Body of pancreas (tissue), 4 donors: ENCODE measurements around the gene HLA-DMB. TPM values are rescaled to one million over a fixed set of nuclear protein-coding genes. Genes with fewer than 3 reads are reported as not detected.

Source experiments
- ATAC-seq: fragments of 150-250 bp; one replicate; pipeline ENCODE4 v1.9.1; 2016
- DNase-seq, 4 donors: peaks; one replicate each; pipeline ENCODE4 v3.0.0-alpha.2; 2019
- H3K27ac ChIP-seq, 4 donors: fragments of 200-600 bp; sonication (generic); 1 replicate in 3 of 4; 2 replicates in 1 of 4; pipeline versions ENCODE4 v1.5.1 to v1.6.1; 2016 to 2019; ENCODE audit warnings: mild to moderate bottlenecking in 1 of 4, mixed read lengths in 1 of 4, moderate library complexity in 1 of 4
- H3K27me3 ChIP-seq, 2 donors: fragments of 200-600 bp; sonication (generic); one replicate each; pipeline ENCODE4 v1.6.0; 2016; ENCODE audit warnings: mild to moderate bottlenecking in 1 of 2
- H3K36me3 ChIP-seq, 2 donors: fragments of 200-600 bp; sonication (generic); replicated peaks in 1 of 2; 2 replicates each; pipeline ENCODE4 v1.5.1; 2016; ENCODE audit warnings: low read depth in 2 of 2; ENCODE audit not compliant: insufficient read depth in 1 of 2
- H3K4me1 ChIP-seq: fragments of 200-600 bp; sonication (generic); one replicate; pipeline ENCODE4 v1.6.0; 2016
- H3K4me3 ChIP-seq, 2 donors: fragments of 200-600 bp; sonication (generic); 1 replicate in 1 of 2; 2 replicates in 1 of 2; pipeline ENCODE4 v1.5.1; 2016 to 2019
- H3K9me3 ChIP-seq, 3 donors: fragments of 200-600 bp; sonication (generic); 1 replicate in 2 of 3; 2 replicates in 1 of 3; pipeline ENCODE4 v1.5.1; 2016
- CTCF ChIP-seq, 7 experiments: fragments of 450-650 bp in 4 of 7; fragments of 200-600 bp in 3 of 7; sonication (generic) in 3 of 7; IDR thresholded peaks; one replicate each; pipeline ENCODE4 v1.5.1; 2016 to 2019; ENCODE audit warnings: antibody characterized with exemption in 7 of 7
- POLR2A ChIP-seq, 3 donors: fragments of 450-650 bp; IDR thresholded peaks; one replicate each; pipeline ENCODE4 v1.6.1; 2016; ENCODE audit warnings: antibody characterized with exemption in 3 of 3, mild to moderate bottlenecking in 2 of 3
- WGBS, 2 donors: methylation state at CpG; one replicate each; pipeline ENCODE4 v1.1.5; 2017; 5-methylcytosine and 5-hydroxymethylcytosine counted together
- intact Hi-C: fragments of 100-400 bp; cut with DNase I; formaldehyde crosslinking; loops from one replicate; pipeline ENCODE4 v1.15.1; 2023
- total RNA-seq, 2 donors: library from RNA; depleted of rRNA; stranded (reverse); fragments of >200 nt; gene quantifications; one replicate each; pipeline ENCODE4 v1.1.0, GENCODE V29; 2016

The HLA-DMB gene
- total RNA-seq, 2 donors from 2014 or later: 3.0 to 14.3 TPM

DNA sequence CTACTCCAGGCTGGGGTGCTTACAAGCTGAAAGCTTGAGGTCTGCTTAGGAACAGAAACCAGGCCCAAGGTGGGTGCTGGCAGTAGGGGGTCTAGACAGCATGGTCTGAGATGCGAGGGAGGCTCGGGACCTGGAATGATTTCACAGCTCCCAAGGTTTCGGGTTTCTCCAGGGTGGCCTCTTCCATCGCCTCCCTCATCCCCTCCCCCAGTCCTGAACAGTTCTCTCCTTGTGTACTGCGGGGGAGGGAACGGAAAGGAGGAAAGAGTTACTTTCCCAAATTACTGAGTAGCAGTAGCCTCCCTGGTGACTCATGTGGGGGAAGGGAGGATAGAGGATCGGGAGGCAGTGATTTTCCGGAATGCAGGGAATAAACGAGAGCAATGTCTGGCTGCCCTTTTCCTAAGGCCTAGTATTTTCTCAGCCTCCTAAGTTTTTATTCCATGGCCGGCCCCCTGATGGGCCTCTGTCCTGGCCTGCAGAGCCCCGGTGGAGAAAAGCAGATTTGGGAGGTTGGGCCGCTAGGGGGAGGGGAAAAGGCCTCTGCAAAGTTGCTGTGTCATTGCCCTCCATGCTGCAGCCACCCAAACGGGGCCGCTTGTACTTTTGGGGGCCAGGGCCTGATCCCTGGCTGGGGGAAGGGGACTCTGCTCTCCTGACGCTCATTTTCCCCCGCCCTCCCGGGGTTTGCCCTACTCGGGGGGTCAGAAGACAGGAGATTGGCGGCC lies 29.0 kb upstream of the HLA-DMB start:
- ATAC-seq (peak; percentile 5), DNase-seq (peak; percentile 71 to 86 (median 76))
- H3K4me1 ChIP-seq: peaks cover 31% of the 10 kb centered on the region
- peak overlapping the region; percentile 99 to 100 (median 100) for H3K27ac ChIP-seq
- H3K4me3 ChIP-seq: peak overlapping the region; percentile 39 to 93
- no peaks in the 10 kb centered on the region for H3K27me3 ChIP-seq
- TF ChIP-seq CTCF (IDR thresholded peaks at IDR 0.05) (peak; percentile 14 to 56 (median 50)), POLR2A (IDR thresholded peaks at IDR 0.05) (peak in 2 of 3 donors; percentile 64 to 71)
- H3K9me3 ChIP-seq: no peaks in the 10 kb centered on the region
- intact Hi-C loops: no loop called here
- peaks cover 0 to 3% of the 10 kb centered on the region in 2 donors for H3K36me3 ChIP-seq
- 0% methylated on average over 16 to 19 of the region's 19 CpGs for WGBS, 2 donors

GRCh38 chr6:32968867-32969684 lies 28.2 kb upstream of the HLA-DMB start:
- Histone ChIP-seq H3K4me1 (peaks cover 34% of the 10 kb centered on the region), H3K9me3 (no peaks in the 10 kb centered on the region), H3K36me3 (no peaks in the 10 kb centered on the region), H3K4me3 (peak overlapping the region; percentile 39 to 93), H3K27ac (peak overlapping the region; percentile 99 to 100 (median 100)), H3K27me3 (no peaks in the 10 kb centered on the region)
- ATAC-seq: no peak
- TF ChIP-seq CTCF (IDR thresholded peaks at IDR 0.05): no peak
- peak; percentile 41 to 78 (median 78) for TF ChIP-seq POLR2A (IDR thresholded peaks at IDR 0.05)
- peak; percentile 77 to 84 (median 78) for DNase-seq
- WGBS, 2 donors: 0% methylated on average over 13 to 38 of the region's 40 CpGs
- intact Hi-C loops: no loop called here

DNA sequence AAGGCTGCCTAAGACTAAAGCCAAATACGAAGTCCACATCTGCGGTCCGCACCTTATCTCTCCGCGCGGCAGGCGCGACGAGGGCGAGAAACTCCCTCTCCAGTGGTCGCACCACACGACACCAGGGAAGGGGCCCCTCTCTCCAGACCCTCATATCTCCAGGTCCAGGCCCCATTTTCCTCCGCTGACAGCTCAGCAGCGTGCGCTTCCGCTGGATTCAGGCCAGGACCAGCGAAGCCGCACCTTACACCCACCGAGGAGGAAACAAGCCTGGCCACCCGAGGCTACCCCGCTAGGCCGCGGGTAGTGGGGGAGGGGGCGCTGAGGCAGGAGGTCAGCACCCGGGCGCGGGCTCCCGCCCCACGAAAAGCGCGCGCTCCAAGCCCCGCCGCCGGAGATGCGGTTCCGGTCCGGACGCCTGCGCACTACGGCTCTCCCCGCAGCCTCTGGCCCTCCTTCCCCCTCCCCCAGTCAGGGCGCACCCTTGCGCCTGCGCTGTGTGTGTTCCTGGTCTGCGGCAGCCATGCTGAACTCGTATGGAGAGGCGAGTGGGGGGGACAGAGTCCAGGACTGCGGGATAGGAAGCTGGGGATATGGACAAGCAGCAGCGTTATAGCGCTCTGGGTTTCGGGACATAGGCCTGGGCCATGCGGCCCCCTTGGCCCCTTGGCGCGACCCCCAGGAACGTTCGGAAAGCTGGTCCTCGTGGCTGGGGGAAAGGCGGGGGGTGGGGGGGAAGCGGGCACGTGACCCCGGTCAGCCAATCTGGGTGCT lies 27.5 kb upstream of the HLA-DMB start, which contains the start of gene BRD2:
Gene BRD2, plus strand, starts transcription at position 502 of the 774 bp plus-strand sequence. CDS start 4,305 bp downstream, outside the sequence.
- peak; percentile 95 to 97 (median 96) for DNase-seq
- TF ChIP-seq POLR2A (IDR thresholded peaks at IDR 0.05): peak; percentile 80 to 94 (median 82)
- no peak for TF ChIP-seq CTCF (IDR thresholded peaks at IDR 0.05)
- peaks cover 38% of the 10 kb centered on the region for H3K4me1 ChIP-seq
- intact Hi-C loops: no loop called here
- H3K27me3 ChIP-seq: no peaks in the 10 kb centered on the region
- H3K27ac ChIP-seq: peak within 1 kb of the TSS; percentile 99 to 100 (median 100)
- 0% methylated on average over 16 to 47 of the region's 62 CpGs for WGBS, 2 donors
- ATAC-seq: peak; percentile 68
- H3K9me3 ChIP-seq: no peaks in the 10 kb centered on the region
- peak within 1 kb of the TSS; percentile 39 to 93 for H3K4me3 ChIP-seq
- no peaks in the 10 kb centered on the region for H3K36me3 ChIP-seq

DNA sequence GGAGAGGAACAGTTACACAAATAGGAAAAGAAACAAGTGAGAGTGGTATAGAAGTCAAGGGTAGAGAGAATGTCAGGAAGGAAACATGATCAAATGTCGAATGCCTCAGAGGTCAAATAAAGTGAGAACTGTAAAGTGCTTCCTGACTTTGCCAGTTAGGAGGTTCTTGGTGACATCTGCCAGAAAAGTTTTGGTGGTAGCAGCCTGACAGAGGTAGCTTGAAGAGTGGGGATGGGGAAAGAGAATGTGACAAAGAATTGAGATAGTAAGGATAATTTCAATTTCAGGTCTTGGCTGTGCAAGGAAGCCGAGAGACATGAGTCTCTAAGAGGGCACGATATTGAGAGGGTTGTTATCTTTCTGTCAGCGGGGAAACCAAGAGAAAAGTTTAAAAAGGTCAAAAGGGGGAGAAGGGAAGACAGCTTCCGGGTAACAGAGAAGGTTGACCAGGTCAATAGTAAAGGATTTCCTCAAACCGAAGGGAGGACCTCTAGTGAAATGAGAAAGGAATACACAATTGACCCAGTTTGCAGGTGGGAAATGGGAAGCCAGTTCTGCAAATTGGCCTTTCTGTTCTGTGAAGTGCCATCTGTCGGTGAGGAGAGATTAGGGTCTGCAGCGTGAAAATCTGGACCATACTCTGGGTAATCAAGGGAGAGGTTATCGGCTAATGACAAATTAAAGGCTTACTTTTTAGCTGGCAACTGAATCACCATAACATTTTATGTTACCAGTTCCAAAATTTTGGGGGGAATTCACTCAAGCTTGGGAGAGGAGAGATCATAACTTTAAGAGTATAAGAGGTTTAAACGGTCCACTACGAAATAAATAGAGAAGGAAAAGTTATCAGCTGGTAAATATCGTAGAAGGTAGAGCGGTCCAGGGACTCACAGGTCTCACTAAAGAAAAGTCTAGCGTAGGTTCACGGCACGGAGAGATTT lies 26.6 kb upstream of the HLA-DMB start:
- peak in 3 of 4 donors; percentile 52 to 62 (median 52) for DNase-seq
- H3K27ac ChIP-seq: peak overlapping the region; percentile 99 to 100 (median 100)
- H3K36me3 ChIP-seq: no peaks in the 10 kb centered on the region
- peak in 5 of 7 experiments; percentile 27 to 56 (median 54) for TF ChIP-seq CTCF (IDR thresholded peaks at IDR 0.05)
- no peak for TF ChIP-seq POLR2A (IDR thresholded peaks at IDR 0.05)
- peaks cover 38% of the 10 kb centered on the region for H3K4me1 ChIP-seq
- no peak for ATAC-seq
- H3K9me3 ChIP-seq: no peaks in the 10 kb centered on the region
- H3K27me3 ChIP-seq: no peaks in the 10 kb centered on the region
- intact Hi-C loops: no loop called here
- WGBS, 2 donors: 1 to 2% methylated on average over 16 of the region's 16 CpGs
- H3K4me3 ChIP-seq: peak overlapping the region in 1 of 2 donors; percentile 39
